Duodenal mucosa (tissue), 2 donors: ENCODE data around the gene CEPT1.

Experiments
- H3K27ac ChIP-seq: one replicate; pipeline ENCODE4 v1.7.0; 2013; ENCODE audit warnings: low read depth, low read length
- H3K27me3 ChIP-seq, 2 donors: one replicate each; pipeline ENCODE4 v1.7.0; 2013; ENCODE audit warnings: low read length in 2 of 2, control low read depth in 1 of 2; ENCODE audit not compliant: insufficient read depth in 2 of 2, control insufficient read depth in 1 of 2
- H3K36me3 ChIP-seq, 2 donors: one replicate each; pipeline ENCODE4 v1.7.0; 2013; ENCODE audit warnings: low read length in 2 of 2, control low read depth in 1 of 2; ENCODE audit not compliant: insufficient read depth in 2 of 2, control insufficient read depth in 1 of 2
- H3K4me1 ChIP-seq, 2 donors: one replicate each; pipeline ENCODE4 v1.7.0; 2013; ENCODE audit warnings: low read length in 2 of 2, control low read depth in 1 of 2; ENCODE audit not compliant: insufficient read depth in 2 of 2, control insufficient read depth in 1 of 2
- H3K4me3 ChIP-seq, 2 donors: one replicate each; pipeline ENCODE4 v1.7.0; 2013; ENCODE audit warnings: low read length in 2 of 2, low read depth in 1 of 2
- H3K9ac ChIP-seq, 2 donors: one replicate each; pipeline ENCODE4 v1.7.0; 2013; ENCODE audit warnings: low read length in 2 of 2, low read depth in 1 of 2
- H3K9me3 ChIP-seq, 2 donors: one replicate each; pipeline ENCODE4 v1.7.0; 2013; ENCODE audit warnings: low read length in 2 of 2, control low read depth in 1 of 2; ENCODE audit not compliant: control insufficient read depth in 1 of 2

The CEPT1 gene

GRCh38 chr1:111225717-111226400 is 85.8 kb downstream of the CEPT1 start:
- Histone ChIP-seq H3K9ac (no peak overlapping the region), H3K36me3 (no peaks in the 10 kb centered on the region), H3K9me3 (no peaks in the 10 kb centered on the region), H3K27me3 (no peaks in the 10 kb centered on the region), H3K4me1 (peaks cover 16 to 19% of the 10 kb centered on the region in 2 donors), H3K4me3 (no peak overlapping the region), H3K27ac (no peak overlapping the region)

GRCh38 chr1:111227434-111227833 is 87.4 kb downstream of the CEPT1 start, which contains the start of gene CHI3L2:
TSS of gene CHI3L2 (plus strand) at chr1:111227713. CDS start at chr1:111227730, 17 bp downstream.
- Histone ChIP-seq H3K9ac (no peak within 1 kb of the TSS), H3K27ac (no peak within 1 kb of the TSS)

GRCh38 chr1:111227851-111228747 is 88.1 kb downstream of the CEPT1 start:
- no peaks in the 10 kb centered on the region for H3K9me3 ChIP-seq
- H3K4me3 ChIP-seq: no peak overlapping the region
- no peak overlapping the region for H3K9ac ChIP-seq
- no peaks in the 10 kb centered on the region for H3K36me3 ChIP-seq
- no peaks in the 10 kb centered on the region for H3K27me3 ChIP-seq
- H3K27ac ChIP-seq: no peak overlapping the region
- no peaks in the 10 kb centered on the region for H3K4me1 ChIP-seq

More at GRCh38 chr1:111227434-111227833, 87.4 kb downstream of the CEPT1 start, which contains the start of gene CHI3L2:
- Histone ChIP-seq H3K36me3 (no peaks in the 10 kb centered on the region), H3K9me3 (no peaks in the 10 kb centered on the region), H3K4me3 (no peak within 1 kb of the TSS), H3K4me1 (peaks cover 4 to 7% of the 10 kb centered on the region in 2 donors), H3K27me3 (no peaks in the 10 kb centered on the region)

- no peaks in the 10 kb centered on the region for H3K9me3 ChIP-seq
- H3K36me3 ChIP-seq: no peaks in the 10 kb centered on the region
- no peaks in the 10 kb centered on the region for H3K4me1 ChIP-seq
- no peak overlapping the region for H3K4me3 ChIP-seq
- no peaks in the 10 kb centered on the region for H3K27me3 ChIP-seq
- no peak overlapping the region for H3K27ac ChIP-seq
- no peak overlapping the region for H3K9ac ChIP-seq
Measured at GRCh38 chr1:111228748-111229126, 88.7 kb downstream of the CEPT1 start.

GRCh38 chr1:111232134-111232533 is 92.1 kb downstream of the CEPT1 start:
- Histone ChIP-seq H3K27ac (no peak overlapping the region), H3K4me3 (no peak overlapping the region), H3K27me3 (no peaks in the 10 kb centered on the region), H3K9ac (no peak overlapping the region), H3K9me3 (no peaks in the 10 kb centered on the region), H3K4me1 (no peaks in the 10 kb centered on the region), H3K36me3 (no peaks in the 10 kb centered on the region)

- no peak overlapping the region for H3K27ac ChIP-seq
- no peaks in the 10 kb centered on the region for H3K4me1 ChIP-seq
- no peaks in the 10 kb centered on the region for H3K27me3 ChIP-seq
- H3K9me3 ChIP-seq: no peaks in the 10 kb centered on the region
- H3K36me3 ChIP-seq: no peaks in the 10 kb centered on the region
- H3K9ac ChIP-seq: no peak overlapping the region
- H3K4me3 ChIP-seq: no peak overlapping the region
Measured at GRCh38 chr1:111234258-111234657, 94.2 kb downstream of the CEPT1 start.
